Suprapubic skin (tissue), 4 donors: Measurements from ENCODE around the gene ASIC5. TPM values are rescaled to one million over a fixed set of nuclear protein-coding genes. Genes with fewer than 3 reads are reported as not detected.

Experiments
- DNase-seq, 2 donors: peaks; one replicate each; pipeline ENCODE4 v3.0.0-alpha.2; 2019; ENCODE audit warnings: low spot score in 2 of 2
- H3K27ac ChIP-seq: fragments of 200-600 bp; sonication (generic); one replicate; pipeline ENCODE4 v1.5.1; 2019
- H3K27me3 ChIP-seq: fragments of 200-600 bp; sonication (generic); one replicate; pipeline ENCODE4 v1.5.1; 2019
- H3K36me3 ChIP-seq: fragments of 200-600 bp; sonication (generic); one replicate; pipeline ENCODE4 v1.5.1; 2019
- H3K4me1 ChIP-seq: fragments of 200-600 bp; sonication (generic); one replicate; pipeline ENCODE4 v1.5.1; 2019
- H3K4me3 ChIP-seq: fragments of 200-600 bp; sonication (generic); one replicate; pipeline ENCODE4 v1.5.1; 2019; ENCODE audit warnings: mild to moderate bottlenecking
- H3K9me3 ChIP-seq: fragments of 200-600 bp; sonication (generic); one replicate; pipeline ENCODE4 v1.5.1; 2019
- EP300 ChIP-seq: sonication (generic); formaldehyde crosslinking; IDR thresholded peaks from one replicate; pipeline ENCODE4 v1.6.1; 2017; ENCODE audit warnings: antibody characterized with exemption
- POLR2A ChIP-seq, 2 donors: fragments of 450-650 bp; IDR thresholded peaks; one replicate each; pipeline ENCODE4 v1.6.1; 2017; ENCODE audit warnings: antibody characterized with exemption in 2 of 2, mild to moderate bottlenecking in 2 of 2, moderate library complexity in 2 of 2
- POLR2AphosphoS5 ChIP-seq, 3 donors: sonication (generic); formaldehyde crosslinking; IDR thresholded peaks; one replicate each; pipeline ENCODE4 v1.6.1; 2017; ENCODE audit warnings: antibody characterized with exemption in 3 of 3
- WGBS: methylation state at CpG from one replicate; pipeline ENCODE4 v1.1.5; 2018; 5-methylcytosine and 5-hydroxymethylcytosine counted together
- total RNA-seq, 4 donors: library from RNA; depleted of rRNA; stranded (reverse); fragments of >200 nt; gene quantifications; one replicate each; pipeline ENCODE4 v1.1.0, GENCODE V29; 2016
- TF ChIP-seq, protein P1 (sequence below), 2 donors: fragments of 200-600 bp in 1 of 2; fragments of 450-650 bp in 1 of 2; sonication (generic) in 1 of 2; IDR thresholded peaks; one replicate each; pipeline ENCODE4 v1.5.1; 2016 to 2019; ENCODE audit warnings: antibody characterized with exemption in 2 of 2, mild to moderate bottlenecking in 1 of 2, moderate library complexity in 1 of 2

The ASIC5 gene
- total RNA-seq, 4 donors from 2014 or later: not detected

- Histone ChIP-seq H3K27ac (no peak overlapping the region), H3K4me1 (no peaks in the 10 kb centered on the region), H3K36me3 (no peaks in the 10 kb centered on the region), H3K9me3 (no peaks in the 10 kb centered on the region), H3K4me3 (no peak overlapping the region), H3K27me3 (no peaks in the 10 kb centered on the region)
- TF ChIP-seq EP300 (no peak), POLR2A (IDR thresholded peaks at IDR 0.05) (no peak), POLR2AphosphoS5 (IDR thresholded peaks at IDR 0.05) (no peak)
- TF ChIP-seq, protein P1, sequence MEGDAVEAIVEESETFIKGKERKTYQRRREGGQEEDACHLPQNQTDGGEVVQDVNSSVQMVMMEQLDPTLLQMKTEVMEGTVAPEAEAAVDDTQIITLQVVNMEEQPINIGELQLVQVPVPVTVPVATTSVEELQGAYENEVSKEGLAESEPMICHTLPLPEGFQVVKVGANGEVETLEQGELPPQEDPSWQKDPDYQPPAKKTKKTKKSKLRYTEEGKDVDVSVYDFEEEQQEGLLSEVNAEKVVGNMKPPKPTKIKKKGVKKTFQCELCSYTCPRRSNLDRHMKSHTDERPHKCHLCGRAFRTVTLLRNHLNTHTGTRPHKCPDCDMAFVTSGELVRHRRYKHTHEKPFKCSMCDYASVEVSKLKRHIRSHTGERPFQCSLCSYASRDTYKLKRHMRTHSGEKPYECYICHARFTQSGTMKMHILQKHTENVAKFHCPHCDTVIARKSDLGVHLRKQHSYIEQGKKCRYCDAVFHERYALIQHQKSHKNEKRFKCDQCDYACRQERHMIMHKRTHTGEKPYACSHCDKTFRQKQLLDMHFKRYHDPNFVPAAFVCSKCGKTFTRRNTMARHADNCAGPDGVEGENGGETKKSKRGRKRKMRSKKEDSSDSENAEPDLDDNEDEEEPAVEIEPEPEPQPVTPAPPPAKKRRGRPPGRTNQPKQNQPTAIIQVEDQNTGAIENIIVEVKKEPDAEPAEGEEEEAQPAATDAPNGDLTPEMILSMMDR (IDR thresholded peaks at IDR 0.05): no peak
- 54% methylated on average over 6 of the region's 6 CpGs for WGBS
- no peak for DNase-seq
Measured at GRCh38 chr4:155906554-155907247, 40.6 kb upstream of the ASIC5 start.

- no peaks in the 10 kb centered on the region for H3K4me1 ChIP-seq
- H3K27me3 ChIP-seq: no peaks in the 10 kb centered on the region
- DNase-seq: no peak
- H3K4me3 ChIP-seq: no peak overlapping the region
- no peaks in the 10 kb centered on the region for H3K36me3 ChIP-seq
- 60% methylated on average over 3 of the region's 3 CpGs for WGBS
- H3K27ac ChIP-seq: no peak overlapping the region
- H3K9me3 ChIP-seq: no peaks in the 10 kb centered on the region
- TF ChIP-seq, protein P1 (IDR thresholded peaks at IDR 0.05): no peak
- no peak for TF ChIP-seq EP300
- no peak for TF ChIP-seq POLR2A (IDR thresholded peaks at IDR 0.05)
- TF ChIP-seq POLR2AphosphoS5 (IDR thresholded peaks at IDR 0.05): no peak
Measured at GRCh38 chr4:155904331-155904730, 38.3 kb upstream of the ASIC5 start.

GRCh38 chr4:155903453-155903852 is 37.4 kb upstream of the ASIC5 start, which contains the start of gene TDO2:
TDO2 (plus strand) TSS chr4:155903696; CDS start chr4:155903759, 63 bp downstream.
- no peak within 1 kb of the TSS for H3K27ac ChIP-seq
- TF ChIP-seq EP300 (no peak), POLR2A (IDR thresholded peaks at IDR 0.05) (no peak), POLR2AphosphoS5 (IDR thresholded peaks at IDR 0.05) (no peak)
- TF ChIP-seq, protein P1 (IDR thresholded peaks at IDR 0.05): no peak
- H3K27me3 ChIP-seq: no peaks in the 10 kb centered on the region
- no peaks in the 10 kb centered on the region for H3K9me3 ChIP-seq
- WGBS: 50% methylated on average over 1 of the region's 1 CpG
- DNase-seq: no peak
- no peaks in the 10 kb centered on the region for H3K36me3 ChIP-seq
- H3K4me1 ChIP-seq: no peaks in the 10 kb centered on the region
- H3K4me3 ChIP-seq: no peak within 1 kb of the TSS

DNA sequence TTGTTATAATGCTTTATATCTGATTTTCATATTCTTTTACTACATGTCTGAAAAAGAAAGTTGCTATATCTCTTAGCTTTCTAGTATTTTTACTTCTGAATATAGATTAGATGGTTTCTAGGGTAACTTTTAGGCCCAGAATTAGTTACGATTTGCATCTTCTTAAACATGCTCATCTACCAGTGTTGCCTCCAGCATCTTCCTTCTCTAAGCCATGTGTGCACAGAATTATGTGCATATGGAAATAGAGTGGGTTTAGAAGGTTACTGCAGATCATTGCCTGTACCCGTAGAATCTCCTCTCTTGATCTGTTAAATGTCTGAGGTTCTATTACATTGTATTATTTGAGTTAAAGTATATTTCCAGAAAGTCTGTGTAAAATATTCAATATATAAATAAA is 34.9 kb upstream of the ASIC5 start:
- TF ChIP-seq EP300: no peak
- TF ChIP-seq POLR2A (IDR thresholded peaks at IDR 0.05): no peak
- no peak for TF ChIP-seq POLR2AphosphoS5 (IDR thresholded peaks at IDR 0.05)
- TF ChIP-seq, protein P1 (IDR thresholded peaks at IDR 0.05): no peak
- WGBS: 78% methylated on average over 2 of the region's 2 CpGs
- no peak overlapping the region for H3K4me3 ChIP-seq
- H3K27me3 ChIP-seq: no peaks in the 10 kb centered on the region
- H3K27ac ChIP-seq: no peak overlapping the region
- no peak for DNase-seq
- no peaks in the 10 kb centered on the region for H3K4me1 ChIP-seq
- H3K36me3 ChIP-seq: no peaks in the 10 kb centered on the region
- H3K9me3 ChIP-seq: no peaks in the 10 kb centered on the region

DNA sequence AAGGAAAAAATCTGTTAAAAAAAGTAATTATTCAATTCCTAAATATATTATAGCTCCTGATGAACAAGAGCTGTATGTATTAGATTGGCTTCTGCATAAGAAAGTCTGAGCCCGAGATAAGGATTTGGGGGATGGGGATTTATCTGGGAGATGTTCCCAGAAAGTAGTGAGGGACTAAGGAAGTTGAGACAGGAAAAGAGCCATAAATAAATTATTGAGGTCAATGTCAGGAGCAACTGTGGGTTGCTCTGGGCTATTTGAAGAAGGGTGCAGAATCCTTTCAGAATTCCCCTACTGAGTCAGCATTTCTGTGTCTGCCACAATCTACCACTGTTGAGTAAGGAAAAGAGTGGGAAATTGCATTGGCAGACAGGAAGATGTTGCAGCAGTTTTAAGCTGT is 34.3 kb upstream of the ASIC5 start:
- H3K4me1 ChIP-seq: no peaks in the 10 kb centered on the region
- no peak for DNase-seq

More for the DNA sequence above, 34.3 kb upstream of the ASIC5 start:
- Histone ChIP-seq H3K9me3 (no peaks in the 10 kb centered on the region), H3K27ac (no peak overlapping the region), H3K27me3 (no peaks in the 10 kb centered on the region), H3K4me3 (no peak overlapping the region), H3K36me3 (no peaks in the 10 kb centered on the region)
- WGBS: 15% methylated on average over 1 of the region's 1 CpG
- TF ChIP-seq POLR2A (IDR thresholded peaks at IDR 0.05): no peak
- TF ChIP-seq POLR2AphosphoS5 (IDR thresholded peaks at IDR 0.05): no peak
- TF ChIP-seq, protein P1 (IDR thresholded peaks at IDR 0.05): no peak
- TF ChIP-seq EP300: no peak
